Fibroblast of villous mesenchyme (primary cell): ENCODE results near the gene TRIM72. TPM values are rescaled to one million over a fixed set of nuclear protein-coding genes. Genes with fewer than 3 reads are reported as not detected.

Experiments used
- DNase-seq: peaks from one replicate; pipeline ENCODE4 v3.0.0-alpha.2; 2010; ENCODE audit warnings: low read depth
- H3K4me3 ChIP-seq: 2 replicates; pipeline ENCODE4 v1.5.1; 2011; ENCODE audit warnings: low read depth, mild to moderate bottlenecking, low read length
- total RNA-seq: library from RNA; depleted of rRNA; stranded (reverse); fragments of >200 nt; gene quantifications from 2 replicates; pipeline ENCODE4 v1.2.3, GENCODE V29; 2012
- TF ChIP-seq, protein P1 (sequence below): IDR thresholded peaks from 2 replicates; pipeline ENCODE4 v1.5.1; 2012; ENCODE audit warnings: low read depth, mild to moderate bottlenecking, low read length; ENCODE audit not compliant: insufficient read depth

Gene TRIM72
- total RNA-seq, 1 donor, result not detected

DNA sequence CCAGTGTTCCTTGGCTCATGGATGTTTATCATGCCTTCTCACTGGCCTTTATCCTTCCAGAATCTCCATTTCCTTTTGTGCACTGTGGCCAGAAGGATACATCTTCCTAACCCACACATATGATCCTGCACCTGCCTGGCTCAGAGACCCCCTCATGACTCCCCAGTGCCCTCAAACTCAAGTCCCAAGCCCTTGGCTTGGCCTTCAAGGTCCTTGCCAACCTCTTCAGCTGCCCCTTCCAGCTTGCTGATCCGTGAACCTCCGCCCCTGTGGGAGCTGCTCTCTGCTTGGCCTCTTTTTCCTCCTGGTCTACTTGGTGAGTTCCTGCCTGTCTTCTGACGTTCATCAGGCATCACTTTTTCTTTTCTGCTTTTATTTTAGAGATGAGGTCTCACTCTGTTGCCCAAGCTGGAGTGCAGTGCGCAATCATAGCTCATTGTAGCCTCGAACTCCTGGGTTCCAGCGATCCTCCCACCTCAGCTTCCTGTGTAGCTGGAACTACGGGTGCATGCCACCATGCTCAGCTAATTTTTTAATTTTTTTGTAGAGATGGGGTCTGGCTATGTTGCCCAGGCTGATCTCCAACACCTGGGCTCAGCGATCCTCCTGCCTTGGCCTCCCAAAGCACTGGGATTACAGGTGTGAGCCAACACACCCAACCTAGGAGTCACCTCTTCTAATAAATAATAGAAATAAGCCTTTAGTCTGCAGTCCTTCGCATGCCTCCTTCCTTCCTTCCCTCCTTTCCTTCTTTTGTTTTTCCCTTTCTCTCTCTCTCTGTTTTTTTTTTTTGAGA is 8.8 kb upstream of the TRIM72 start:
- H3K4me3 ChIP-seq, result no peak overlapping the region
- DNase-seq, result no peak
- TF ChIP-seq, protein P1, sequence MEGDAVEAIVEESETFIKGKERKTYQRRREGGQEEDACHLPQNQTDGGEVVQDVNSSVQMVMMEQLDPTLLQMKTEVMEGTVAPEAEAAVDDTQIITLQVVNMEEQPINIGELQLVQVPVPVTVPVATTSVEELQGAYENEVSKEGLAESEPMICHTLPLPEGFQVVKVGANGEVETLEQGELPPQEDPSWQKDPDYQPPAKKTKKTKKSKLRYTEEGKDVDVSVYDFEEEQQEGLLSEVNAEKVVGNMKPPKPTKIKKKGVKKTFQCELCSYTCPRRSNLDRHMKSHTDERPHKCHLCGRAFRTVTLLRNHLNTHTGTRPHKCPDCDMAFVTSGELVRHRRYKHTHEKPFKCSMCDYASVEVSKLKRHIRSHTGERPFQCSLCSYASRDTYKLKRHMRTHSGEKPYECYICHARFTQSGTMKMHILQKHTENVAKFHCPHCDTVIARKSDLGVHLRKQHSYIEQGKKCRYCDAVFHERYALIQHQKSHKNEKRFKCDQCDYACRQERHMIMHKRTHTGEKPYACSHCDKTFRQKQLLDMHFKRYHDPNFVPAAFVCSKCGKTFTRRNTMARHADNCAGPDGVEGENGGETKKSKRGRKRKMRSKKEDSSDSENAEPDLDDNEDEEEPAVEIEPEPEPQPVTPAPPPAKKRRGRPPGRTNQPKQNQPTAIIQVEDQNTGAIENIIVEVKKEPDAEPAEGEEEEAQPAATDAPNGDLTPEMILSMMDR, result no peak

DNA sequence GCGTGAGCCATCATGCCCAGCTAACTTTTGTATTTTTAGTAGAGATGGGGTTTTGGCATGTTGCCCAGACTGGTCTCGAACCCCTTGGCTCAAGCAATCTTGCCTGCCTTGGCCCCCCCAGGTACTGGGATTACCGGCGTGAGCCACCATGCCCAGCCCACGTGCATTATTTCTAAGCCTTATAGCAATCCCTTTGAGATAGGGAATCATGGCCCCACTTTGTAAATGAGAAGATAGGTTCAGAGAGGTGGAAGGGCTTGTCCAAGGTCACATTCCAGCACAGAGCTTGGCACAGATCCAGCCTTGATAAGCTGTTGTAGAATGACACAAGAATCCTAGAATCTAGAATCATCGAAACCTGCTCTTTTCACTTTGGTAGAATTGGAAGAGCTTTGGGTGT is 7.1 kb upstream of the TRIM72 start:
- H3K4me3 ChIP-seq, result no peak overlapping the region
- no peak for DNase-seq
- TF ChIP-seq, protein P1, result no peak

GRCh38 chr16:31213342-31213741 is 577 bp upstream of the TRIM72 start:
- no peak overlapping the region for H3K4me3 ChIP-seq
- DNase-seq, result no peak
- TF ChIP-seq, protein P1, result no peak

DNA sequence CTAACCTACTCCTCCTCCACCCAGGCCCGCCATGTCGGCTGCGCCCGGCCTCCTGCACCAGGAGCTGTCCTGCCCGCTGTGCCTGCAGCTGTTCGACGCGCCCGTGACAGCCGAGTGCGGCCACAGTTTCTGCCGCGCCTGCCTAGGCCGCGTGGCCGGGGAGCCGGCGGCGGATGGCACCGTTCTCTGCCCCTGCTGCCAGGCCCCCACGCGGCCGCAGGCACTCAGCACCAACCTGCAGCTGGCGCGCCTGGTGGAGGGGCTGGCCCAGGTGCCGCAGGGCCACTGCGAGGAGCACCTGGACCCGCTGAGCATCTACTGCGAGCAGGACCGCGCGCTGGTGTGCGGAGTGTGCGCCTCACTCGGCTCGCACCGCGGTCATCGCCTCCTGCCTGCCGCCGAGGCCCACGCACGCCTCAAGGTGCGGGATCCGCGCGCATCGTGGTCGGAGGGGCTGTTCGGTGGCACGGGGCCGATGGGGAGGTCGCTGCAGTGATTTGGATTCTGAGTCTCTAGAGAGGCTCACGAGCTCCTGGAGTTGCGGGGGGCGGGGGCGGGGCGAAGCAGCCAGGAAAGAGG is 878 bp downstream of the TRIM72 start:
- peak overlapping the region; percentile 58 for H3K4me3 ChIP-seq
- no peak for DNase-seq
- TF ChIP-seq, protein P1, result no peak

- TF ChIP-seq, protein P1, result no peak
- DNase-seq, result peak; percentile 69
- H3K4me3 ChIP-seq, result peak overlapping the region; percentile 58
Measured at GRCh38 chr16:31215287-31216162, 1.6 kb downstream of the TRIM72 start.

GRCh38 chr16:31216422-31217135 is 2.7 kb downstream of the TRIM72 start, which contains the start of gene PYDC1:
TSS of gene PYDC1 (minus strand) at chr16:31217135. CDS start at chr16:31217028, 107 bp downstream.
- no peak within 1 kb of the TSS for H3K4me3 ChIP-seq
- DNase-seq, result no peak
- TF ChIP-seq, protein P1, result no peak
